ENCODE results near the gene AXIN1.
"Not testable (repeated sequence)": the region's sequence is repeated elsewhere in the genome, so short reads cannot be mapped to it uniquely, and the experiment has no call there.

The AXIN1 gene

GRCh38 chr16:381789-382717 is 29.5 kb upstream of the AXIN1 start, which contains the start of gene PGAP6:
TSS of gene PGAP6 (minus strand) at chr16:381978. CDS start at chr16:381821, 157 bp downstream.
- ATAC-seq = peak; percentile 67 to 73

- peak; percentile 22 to 42 for ATAC-seq
Observed at GRCh38 chr16:381012-381788, 28.7 kb upstream of the AXIN1 start.

- no peak for ATAC-seq
Observed at GRCh38 chr16:380762-381011, 28.2 kb upstream of the AXIN1 start.

DNA sequence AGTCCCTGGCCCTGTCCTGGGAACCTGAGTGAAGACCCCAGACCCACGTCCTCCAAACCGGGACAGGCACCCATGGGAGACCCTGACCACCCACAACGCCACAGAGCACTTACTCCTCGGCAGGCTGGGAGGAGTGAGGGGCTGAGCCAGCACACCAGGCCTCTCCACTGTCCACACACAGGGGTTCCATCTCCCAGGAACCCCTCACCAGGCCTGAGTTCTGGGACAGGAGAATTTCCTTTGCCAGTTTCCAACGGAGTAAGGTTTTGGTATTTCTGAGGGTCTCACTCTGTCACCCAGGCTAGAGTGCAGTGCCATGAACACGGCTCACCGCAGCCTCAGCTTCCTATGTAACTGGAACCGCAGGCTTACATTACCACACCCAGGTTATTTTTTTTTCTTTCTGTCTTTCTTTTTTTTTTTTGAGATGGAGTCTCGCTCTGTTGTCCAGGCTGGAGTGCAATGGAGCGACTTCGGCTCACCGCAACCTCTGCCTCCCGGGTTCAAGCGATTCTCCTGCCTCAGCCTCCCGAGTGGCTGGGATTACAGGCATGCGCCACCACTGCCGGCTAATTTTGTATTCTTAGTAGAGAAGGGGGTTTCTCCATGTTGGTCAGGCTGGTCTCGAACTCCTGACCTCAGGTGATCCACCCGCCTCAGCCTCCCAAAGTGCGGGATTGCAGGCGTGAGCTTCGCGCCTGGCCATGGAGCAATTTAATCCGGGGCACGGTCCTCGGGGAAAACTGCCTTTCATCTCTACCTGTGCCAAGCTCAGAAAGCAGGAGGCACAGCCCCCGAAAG is 27.6 kb upstream of the AXIN1 start:
- ATAC-seq = no peak

GRCh38 chr16:379183-379960 is 26.8 kb upstream of the AXIN1 start:
- ATAC-seq = no peak

DNA sequence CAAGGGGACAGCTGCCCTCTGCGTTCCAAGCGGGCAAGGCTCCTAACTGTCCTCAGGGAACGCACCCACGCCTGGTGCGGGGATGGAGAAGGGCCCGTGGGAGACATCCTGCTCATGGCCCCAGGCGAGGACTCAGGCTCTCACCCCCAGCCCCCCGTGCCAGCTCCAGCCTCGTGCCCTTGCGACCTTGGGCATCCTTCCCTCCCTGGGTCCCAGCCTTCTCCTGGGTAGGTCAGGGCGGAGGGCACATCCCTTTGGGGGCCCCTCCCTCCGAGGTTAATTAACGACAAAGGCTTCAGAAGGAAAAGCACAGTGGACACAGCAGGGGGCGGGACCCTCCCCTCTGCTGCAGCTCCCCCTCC is 26.3 kb upstream of the AXIN1 start:
- ATAC-seq = no peak

- not testable (repeated sequence) for ATAC-seq
Observed at GRCh38 chr16:378113-378820, 25.7 kb upstream of the AXIN1 start.

GRCh38 chr16:377419-377951 is 25.0 kb upstream of the AXIN1 start:
- ATAC-seq = no peak

- ATAC-seq = no peak
Observed at GRCh38 chr16:376817-377418, 24.4 kb upstream of the AXIN1 start.

DNA sequence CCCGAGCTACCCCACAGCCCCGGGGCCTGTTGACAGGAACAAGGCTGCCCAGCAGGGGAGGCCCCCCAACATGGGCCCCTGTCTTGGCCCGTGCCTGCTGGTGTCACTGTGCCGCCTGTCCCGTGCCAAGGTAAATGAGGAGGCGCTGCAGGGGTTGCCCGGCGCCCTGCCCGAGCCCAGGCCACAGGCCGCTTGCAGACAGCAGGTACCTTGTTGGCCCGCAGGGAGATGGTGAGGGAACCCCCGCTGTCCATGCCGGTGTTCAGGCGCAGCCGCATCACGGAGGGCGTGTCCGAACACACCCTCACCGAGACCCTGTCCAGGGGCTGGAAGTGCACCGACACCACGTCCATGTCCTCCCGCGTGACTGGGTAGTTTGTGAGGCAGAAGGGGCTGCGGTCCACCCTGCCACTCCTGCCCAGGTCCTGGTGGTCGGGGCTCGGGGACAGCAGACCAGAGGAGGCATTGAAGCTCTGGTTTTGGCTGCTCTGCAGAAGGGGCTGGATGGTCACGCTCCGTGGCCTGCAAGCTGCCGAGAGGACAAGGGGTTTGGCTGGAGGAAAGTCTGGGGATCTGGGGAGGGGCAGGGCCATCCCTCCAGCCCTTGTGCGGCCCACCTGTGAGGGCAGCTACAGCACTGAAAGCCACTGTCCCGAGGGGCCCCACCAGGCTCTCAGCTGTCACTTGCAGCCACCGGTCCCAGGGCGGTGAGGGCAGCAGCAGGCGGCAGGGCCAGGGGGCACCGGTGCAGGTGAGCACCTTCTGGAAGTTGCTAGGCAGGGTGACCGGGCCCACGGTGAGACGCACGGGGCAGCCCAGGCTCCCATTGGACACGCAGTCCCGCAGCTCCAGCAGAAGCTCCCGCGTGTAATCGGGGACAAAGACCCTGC is 23.6 kb upstream of the AXIN1 start:
- ATAC-seq = no peak

GRCh38 chr16:375212-375611 is 22.7 kb upstream of the AXIN1 start:
- no peak for ATAC-seq

DNA sequence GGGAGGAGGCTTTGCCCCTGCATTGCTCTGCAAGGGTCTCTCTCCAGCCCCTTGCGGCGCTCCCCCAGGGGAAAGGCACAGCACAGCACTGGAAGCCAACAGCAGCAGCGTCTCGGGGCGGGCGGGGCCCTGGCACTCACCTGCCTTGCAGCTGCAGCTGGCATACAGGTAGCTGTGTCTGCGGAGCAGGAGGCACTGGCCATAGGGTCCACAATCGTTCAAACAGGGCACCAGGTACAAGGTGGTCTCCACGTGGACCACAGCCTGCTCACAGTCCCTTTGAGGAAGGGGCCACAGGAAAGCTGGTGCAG is 22.0 kb upstream of the AXIN1 start:
- no peak for ATAC-seq

DNA sequence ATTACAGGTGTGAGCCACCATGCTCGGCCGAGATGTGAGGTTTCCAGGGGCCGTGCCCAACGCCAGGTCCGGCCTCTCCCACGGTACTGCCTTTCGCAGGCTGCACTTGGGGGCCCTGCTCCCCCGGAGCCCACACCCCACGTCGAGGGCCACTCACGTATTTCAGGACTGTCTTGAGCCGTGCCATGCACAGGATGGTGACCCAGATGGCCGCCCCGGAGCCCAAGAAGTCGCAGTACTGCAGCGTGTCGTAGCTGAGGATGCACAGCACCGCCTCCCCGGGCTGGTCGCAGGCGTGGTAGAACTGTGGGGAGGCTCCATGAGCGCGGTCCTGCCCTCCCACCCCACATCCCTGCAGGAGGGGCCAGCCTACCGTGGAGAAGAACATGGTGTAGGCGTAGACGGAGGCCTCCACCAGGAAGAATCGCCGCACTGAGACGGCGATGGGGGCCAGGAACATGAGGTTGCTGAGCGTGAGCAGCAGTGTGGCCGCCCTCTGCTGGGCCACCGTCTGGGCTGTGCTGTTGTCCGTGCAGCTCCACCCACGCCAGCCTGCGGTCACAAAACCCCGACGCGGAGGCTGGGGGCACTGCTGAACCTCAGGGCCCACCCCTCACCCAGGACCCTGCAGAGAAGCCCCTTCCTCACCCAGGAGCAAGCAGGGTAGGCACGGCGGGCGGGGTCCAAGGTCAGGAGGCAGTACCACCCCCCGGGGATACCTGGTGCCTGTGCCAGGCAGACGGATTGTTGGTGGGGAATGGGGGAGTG is 21.5 kb upstream of the AXIN1 start:
- ATAC-seq = no peak

DNA sequence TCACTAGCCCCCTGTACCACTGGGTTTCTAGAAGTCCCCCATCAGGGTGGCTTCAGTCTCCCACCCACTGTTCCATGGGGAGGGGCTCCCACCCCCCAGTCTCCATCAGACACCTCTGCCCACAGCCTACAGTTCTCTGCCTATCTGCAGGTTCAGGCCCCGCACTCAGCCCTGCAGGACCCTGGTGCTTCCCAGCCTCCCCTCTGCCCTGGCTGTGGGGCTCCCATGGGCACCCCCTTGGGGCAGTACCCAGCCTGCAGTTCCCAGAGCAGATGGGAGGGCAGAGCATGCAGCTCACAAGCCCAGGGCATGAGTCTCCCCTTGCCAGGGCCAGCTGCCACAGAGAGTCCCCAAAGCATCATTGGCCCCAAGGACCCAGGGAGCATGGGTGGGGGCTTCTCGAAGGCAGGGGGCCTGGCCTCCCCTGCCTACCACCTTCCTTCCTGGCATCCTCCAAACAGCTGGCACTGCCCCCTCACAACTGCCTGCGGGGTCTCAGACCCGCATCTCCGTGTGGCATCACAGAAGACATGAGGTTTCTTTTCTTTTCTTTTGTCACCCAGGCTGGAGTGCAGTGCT is 20.6 kb upstream of the AXIN1 start:
- no peak for ATAC-seq

- ATAC-seq = no peak
Observed at GRCh38 chr16:372302-372983, 19.9 kb upstream of the AXIN1 start.

- no peak for ATAC-seq
Observed at GRCh38 chr16:371515-372301, 19.2 kb upstream of the AXIN1 start.

GRCh38 chr16:370979-371514 is 18.5 kb upstream of the AXIN1 start:
- ATAC-seq = no peak
